ENCODE results near the gene PSD4. TPM values are rescaled to one million over a fixed set of nuclear protein-coding genes. Genes with fewer than 3 reads are reported as not detected.

Gene PSD4
- total RNA-seq, 2 donors from 2014 or later, result 2.4 to 4.5 TPM

GRCh38 chr2:113217455-113218282 lies 43.9 kb downstream of the PSD4 start:
- TF ChIP-seq CTCF (IDR thresholded peaks at IDR 0.05), result no peak
- no peaks in the 10 kb centered on the region for H3K9me3 ChIP-seq
- peak overlapping the region; percentile 68 to 73 for H3K27ac ChIP-seq
- H3K36me3 ChIP-seq, result no peaks in the 10 kb centered on the region
- no peak for DNase-seq (ENCODE audit: low spot score)
- peaks cover 0 to 37% of the 10 kb centered on the region in 2 donors for H3K4me1 ChIP-seq
- H3K27me3 ChIP-seq, result no peaks in the 10 kb centered on the region
- no peak overlapping the region for H3K4me3 ChIP-seq

- no peak overlapping the region for H3K4me3 ChIP-seq
- peak; percentile 78 for DNase-seq (ENCODE audit: low spot score)
Measured at GRCh38 chr2:113218283-113219091, 44.7 kb downstream of the PSD4 start.

GRCh38 chr2:113219092-113219441 lies 45.3 kb downstream of the PSD4 start:
- Histone ChIP-seq H3K27ac (no peak overlapping the region), H3K4me3 (no peak overlapping the region), H3K27me3 (no peaks in the 10 kb centered on the region), H3K4me1 (peaks cover 0 to 33% of the 10 kb centered on the region in 2 donors), H3K36me3 (no peaks in the 10 kb centered on the region), H3K9me3 (no peaks in the 10 kb centered on the region)
- DNase-seq (ENCODE audit: low spot score), result no peak
- TF ChIP-seq CTCF (IDR thresholded peaks at IDR 0.05), result no peak

More at GRCh38 chr2:113218283-113219091, 44.7 kb downstream of the PSD4 start:
- no peaks in the 10 kb centered on the region for H3K36me3 ChIP-seq
- no peak for TF ChIP-seq CTCF (IDR thresholded peaks at IDR 0.05)
- H3K9me3 ChIP-seq, result no peaks in the 10 kb centered on the region
- no peaks in the 10 kb centered on the region for H3K27me3 ChIP-seq
- H3K4me1 ChIP-seq, result peaks cover 0 to 33% of the 10 kb centered on the region in 2 donors
- peak overlapping the region; percentile 68 to 73 for H3K27ac ChIP-seq

- Histone ChIP-seq H3K4me1 (peaks cover 0 to 33% of the 10 kb centered on the region in 2 donors), H3K27me3 (no peaks in the 10 kb centered on the region), H3K27ac (no peak overlapping the region), H3K9me3 (no peaks in the 10 kb centered on the region), H3K36me3 (no peaks in the 10 kb centered on the region), H3K4me3 (no peak overlapping the region)
- no peak for DNase-seq (ENCODE audit: low spot score)
- no peak for TF ChIP-seq CTCF (IDR thresholded peaks at IDR 0.05)
Measured at GRCh38 chr2:113219525-113219888, 45.7 kb downstream of the PSD4 start.

GRCh38 chr2:113219889-113220641 lies 46.3 kb downstream of the PSD4 start:
- Histone ChIP-seq H3K27ac (peak overlapping the region in 1 of 2 donors; percentile 40), H3K36me3 (no peaks in the 10 kb centered on the region), H3K9me3 (no peaks in the 10 kb centered on the region), H3K4me3 (no peak overlapping the region), H3K27me3 (no peaks in the 10 kb centered on the region), H3K4me1 (peaks cover 0 to 33% of the 10 kb centered on the region in 2 donors)
- no peak for TF ChIP-seq CTCF (IDR thresholded peaks at IDR 0.05)
- no peak for DNase-seq (ENCODE audit: low spot score)

Data from right atrium auricular region (tissue), 2 donors.